WTC11 (cell line): ENCODE data around the gene ALPK1. TPM values are rescaled to one million over a fixed set of nuclear protein-coding genes. Genes with fewer than 3 reads are reported as not detected.
"Not testable (repeated sequence)": the region's sequence is repeated elsewhere in the genome, so short reads cannot be mapped to it uniquely, and the experiment has no call there.

Source experiments
- ATAC-seq: fragments of 200-7000 bp; cut with Tn5 transposase; 2 replicates; pipeline ENCODE4 v1.10.0; 2021; ENCODE audit warnings: mild to moderate bottlenecking, moderate library complexity
- CTCF ChIA-PET: fragments of 300-600 bp; sonication (Branson Sonifier 250); formaldehyde crosslinking; loops from one replicate; lab custom pipeline; 2021; ENCODE audit warnings: antibody characterized with exemption; lab: Charles Lee
- POLR2A ChIA-PET: fragments of 350-600 bp; sonication (Branson Sonifier 250); formaldehyde crosslinking; loops from one replicate; lab custom pipeline; 2021; ENCODE audit warnings: antibody characterized with exemption; lab: Charles Lee
- DNase-seq: peaks from one replicate; pipeline ENCODE4 v3.0.0; 2021; ENCODE audit warnings: low spot score
- H3K27ac Mint-ChIP-seq: 2 replicates; pipeline ENCODE4 v1.8.0; 2021; ENCODE audit warnings: mixed read lengths
- H3K27me3 Mint-ChIP-seq: 2 replicates; pipeline ENCODE4 v1.8.0; 2021; ENCODE audit warnings: low read depth, mild to moderate bottlenecking, moderate library complexity, mixed read lengths
- H3K36me3 Mint-ChIP-seq: 2 replicates; pipeline ENCODE4 v1.8.0; 2021; ENCODE audit warnings: mixed read lengths
- H3K4me1 Mint-ChIP-seq: 2 replicates; pipeline ENCODE4 v1.8.0; 2022; ENCODE audit warnings: mixed read lengths
- H3K4me3 Mint-ChIP-seq: 2 replicates; pipeline ENCODE4 v1.8.0; 2021; ENCODE audit warnings: mild to moderate bottlenecking, moderate library complexity, mixed read lengths
- H3K9me3 Mint-ChIP-seq: 2 replicates; pipeline ENCODE4 v1.8.0; 2021; ENCODE audit warnings: mixed read lengths
- ATF2 ChIP-seq: sonication (generic); formaldehyde crosslinking; IDR thresholded peaks from 2 replicates; pipeline ENCODE4 v1.8.1; 2022; ENCODE audit warnings: low read depth, missing genetic modification reagents, borderline replicate concordance
- ATF6 ChIP-seq: sonication (generic); formaldehyde crosslinking; IDR thresholded peaks from 2 replicates; pipeline ENCODE4 v1.8.1; 2023; ENCODE audit warnings: mild to moderate bottlenecking, missing genetic modification reagents
- E2F5 ChIP-seq: sonication (generic); formaldehyde crosslinking; IDR thresholded peaks from 2 replicates; pipeline ENCODE4 v1.8.1; 2022; ENCODE audit warnings: mild to moderate bottlenecking, moderate library complexity, missing genetic modification reagents
- FOXJ3 ChIP-seq: sonication (generic); formaldehyde crosslinking; IDR thresholded peaks from 2 replicates; pipeline ENCODE4 v1.9.0; 2021; ENCODE audit warnings: missing genetic modification reagents, mild to moderate bottlenecking, borderline replicate concordance
- FOXP1 ChIP-seq: sonication (generic); formaldehyde crosslinking; IDR thresholded peaks from 2 replicates; pipeline ENCODE4 v1.8.0; 2022; ENCODE audit warnings: missing genetic modification reagents, mild to moderate bottlenecking, moderate library complexity, borderline replicate concordance
- SP1 ChIP-seq: sonication (generic); formaldehyde crosslinking; conservative IDR thresholded peaks from 2 replicates; pipeline ENCODE4 v1.8.1; 2022; ENCODE audit warnings: missing genetic modification reagents
- TEAD1 ChIP-seq: sonication (generic); formaldehyde crosslinking; IDR thresholded peaks from 2 replicates; pipeline ENCODE4 v1.8.0; 2022; ENCODE audit warnings: mild to moderate bottlenecking, missing genetic modification reagents
- ZNF423 ChIP-seq: fragments of 250-450 bp; sonication (Bioruptor Pico); IDR thresholded peaks from 2 replicates; pipeline ENCODE4 v2.1.2; 2022; ENCODE audit warnings: mild to moderate bottlenecking, moderate library complexity
- total RNA-seq: library from RNA; stranded (reverse); gene quantifications from 3 replicates; pipeline ENCODE4 v1.2.3, GENCODE V29; 2021
- TF ChIP-seq, protein P1 (sequence below): sonication (generic); formaldehyde crosslinking; IDR thresholded peaks from 2 replicates; pipeline ENCODE4 v1.8.0; 2023; ENCODE audit warnings: missing genetic modification reagents
- TF ChIP-seq, protein P2 (sequence below): sonication (generic); formaldehyde crosslinking; conservative IDR thresholded peaks from 2 replicates; pipeline ENCODE4 v1.8.1; 2022; ENCODE audit warnings: mild to moderate bottlenecking, missing genetic modification reagents
- TF ChIP-seq, protein P3 (sequence below): sonication (generic); formaldehyde crosslinking; IDR thresholded peaks from 2 replicates; pipeline ENCODE4 v1.8.1; 2023; ENCODE audit warnings: mild to moderate bottlenecking, missing genetic modification reagents, moderate library complexity

ALPK1 gene
- total RNA-seq, 1 experiment from 2014 or later = 0.50 TPM

DNA sequence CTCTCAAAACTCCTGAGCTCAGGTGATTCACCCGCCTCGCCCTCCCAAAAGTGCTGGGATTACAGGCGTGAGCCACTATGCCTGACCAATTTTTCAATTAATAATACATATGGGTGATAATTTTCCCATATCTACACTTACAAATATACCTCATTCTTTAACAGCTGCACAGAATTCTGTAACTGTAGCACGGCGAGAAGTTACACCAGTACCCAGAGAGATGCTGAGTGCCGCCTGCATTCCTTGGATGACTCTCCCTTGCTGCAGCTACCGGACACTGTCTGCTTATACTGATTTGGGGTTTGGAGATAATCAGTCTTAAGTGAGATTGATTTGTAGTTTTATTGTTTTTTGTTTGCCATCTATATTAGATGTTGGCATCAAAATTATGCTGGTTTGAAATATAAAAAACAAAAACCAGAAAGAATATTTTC, 17.3 kb upstream of the ALPK1 start (continued):
- TF ChIP-seq E2F5 (CRISPR knock-in tag) (no peak), FOXP1 (CRISPR knock-in tag) (no peak), FOXJ3 (CRISPR knock-in tag) (no peak), ATF6 (CRISPR knock-in tag) (no peak)
- TF ChIP-seq, protein P1, sequence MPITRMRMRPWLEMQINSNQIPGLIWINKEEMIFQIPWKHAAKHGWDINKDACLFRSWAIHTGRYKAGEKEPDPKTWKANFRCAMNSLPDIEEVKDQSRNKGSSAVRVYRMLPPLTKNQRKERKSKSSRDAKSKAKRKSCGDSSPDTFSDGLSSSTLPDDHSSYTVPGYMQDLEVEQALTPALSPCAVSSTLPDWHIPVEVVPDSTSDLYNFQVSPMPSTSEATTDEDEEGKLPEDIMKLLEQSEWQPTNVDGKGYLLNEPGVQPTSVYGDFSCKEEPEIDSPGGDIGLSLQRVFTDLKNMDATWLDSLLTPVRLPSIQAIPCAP = no peak
- TF ChIP-seq, all 79 proteins: peak for 0

- ATAC-seq = no peak
- DNase-seq = no peak
- peaks cover 22% of the 10 kb centered on the region for H3K27me3 Mint-ChIP-seq
- TF ChIP-seq SP1 (CRISPR knock-in tag) (no peak), TEAD1 (CRISPR knock-in tag) (no peak), ATF2 (CRISPR knock-in tag) (no peak), ZNF423 (CRISPR knock-in tag) (no peak)
- TF ChIP-seq, protein P2, sequence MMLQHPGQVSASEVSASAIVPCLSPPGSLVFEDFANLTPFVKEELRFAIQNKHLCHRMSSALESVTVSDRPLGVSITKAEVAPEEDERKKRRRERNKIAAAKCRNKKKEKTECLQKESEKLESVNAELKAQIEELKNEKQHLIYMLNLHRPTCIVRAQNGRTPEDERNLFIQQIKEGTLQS (CRISPR knock-in tag) = no peak
- TF ChIP-seq, protein P3, sequence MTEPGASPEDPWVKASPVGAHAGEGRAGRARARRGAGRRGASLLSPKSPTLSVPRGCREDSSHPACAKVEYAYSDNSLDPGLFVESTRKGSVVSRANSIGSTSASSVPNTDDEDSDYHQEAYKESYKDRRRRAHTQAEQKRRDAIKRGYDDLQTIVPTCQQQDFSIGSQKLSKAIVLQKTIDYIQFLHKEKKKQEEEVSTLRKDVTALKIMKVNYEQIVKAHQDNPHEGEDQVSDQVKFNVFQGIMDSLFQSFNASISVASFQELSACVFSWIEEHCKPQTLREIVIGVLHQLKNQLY = no peak
- H3K36me3 Mint-ChIP-seq = peaks cover 12% of the 10 kb centered on the region
- H3K4me3 Mint-ChIP-seq = no peak overlapping the region
- no peak overlapping the region for H3K27ac Mint-ChIP-seq
- H3K9me3 Mint-ChIP-seq = peaks cover 12% of the 10 kb centered on the region
- CTCF ChIA-PET = interaction anchor here (0.7 to 1.0 kb wide), 2 partner anchors 180 to 888 kb away, joined by 3 to 4 read pairs; no protein-coding TSS in a partner anchor
- H3K4me1 Mint-ChIP-seq = peaks cover 11% of the 10 kb centered on the region
- POLR2A ChIA-PET = no interaction called here
Measured at GRCh38 chr4:112280386-112281056, 16.6 kb upstream of the ALPK1 start.

- DNase-seq, H3K4me3 Mint-ChIP-seq, H3K27ac Mint-ChIP-seq, CTCF ChIA-PET, POLR2A ChIA-PET, ATAC-seq: not testable (repeated sequence)
- peaks cover 11% of the 10 kb centered on the region for H3K4me1 Mint-ChIP-seq
- peaks cover 35% of the 10 kb centered on the region for H3K27me3 Mint-ChIP-seq
- H3K36me3 Mint-ChIP-seq = peaks cover 12% of the 10 kb centered on the region
- peaks cover 18% of the 10 kb centered on the region for H3K9me3 Mint-ChIP-seq
Measured at GRCh38 chr4:112281895-112282398, 15.2 kb upstream of the ALPK1 start.
